Left lung (tissue), 10 donors: ENCODE measurements around the gene HRH3. TPM values are rescaled to one million over a fixed set of nuclear protein-coding genes. Genes with fewer than 3 reads are reported as not detected.

Experiments
- ATAC-seq: fragments of 200-7000 bp; cut with Tn5 transposase; one replicate; pipeline ENCODE4 v1.9.1; 2020; ENCODE audit warnings: moderate library complexity
- DNase-seq, 4 donors: peaks; one replicate each; pipeline ENCODE4 v3.0.0-alpha.2; 2013 to 2020
- H3K27ac ChIP-seq, 2 donors: fragments of 200-600 bp; sonication (generic) in 1 of 2; one replicate each; pipeline versions ENCODE4 v1.5.0 to v1.8.0; 2020 to 2021
- H3K27me3 ChIP-seq, 2 donors: fragments of 200-600 bp; sonication (generic) in 1 of 2; one replicate each; pipeline versions ENCODE4 v1.5.0 to v1.8.0; 2020 to 2021
- H3K36me3 ChIP-seq, 2 donors: fragments of 200-600 bp; sonication (generic) in 1 of 2; one replicate each; pipeline versions ENCODE4 v1.5.0 to v1.8.0; 2020 to 2021
- H3K4me1 ChIP-seq, 2 donors: fragments of 200-600 bp; one replicate each; pipeline ENCODE4 v1.8.0; 2021
- H3K4me3 ChIP-seq, 2 donors: fragments of 200-600 bp; sonication (generic) in 1 of 2; one replicate each; pipeline versions ENCODE4 v1.5.0 to v1.8.0; 2020 to 2021; ENCODE audit warnings: mild to moderate bottlenecking in 1 of 2
- H3K9me3 ChIP-seq, 2 donors: fragments of 200-600 bp; sonication (generic) in 1 of 2; one replicate each; pipeline versions ENCODE4 v1.5.0 to v1.8.0; 2020 to 2021
- CTCF ChIP-seq, 2 donors: fragments of 200-600 bp; sonication (generic) in 1 of 2; IDR thresholded peaks; one replicate each; pipeline versions ENCODE4 v1.5.0 to v1.8.0; 2021; ENCODE audit warnings: antibody characterized with exemption in 2 of 2
- intact Hi-C, 2 donors: fragments of 100-400 bp; cut with DNase I; formaldehyde crosslinking; loops; one replicate each; pipeline versions ENCODE4 v1.11.2 to v1.14.2; 2022
- polyA plus RNA-seq, 6 donors: library from polyadenylated mRNA; unstranded; fragments of 120-200 nt; gene quantifications; one replicate each; pipeline ENCODE4 v1.2.1, GENCODE V29; 2013; ENCODE audit not compliant: insufficient read length in 6 of 6
- total RNA-seq, 2 donors: library from RNA; stranded (reverse); fragmentation: NEBNext Ultra II Directional; extraction: Animal tissue kit (Norgen Biotek cat#: 25700); gene quantifications; one replicate each; pipeline ENCODE4 v1.2.1, GENCODE V29; 2021
- donor health status: DM: no; HTN: yes; CAD: no.
- donor health status: DM: no; HTN: no; CAD: no.

Gene HRH3
- total and polyA plus RNA-seq, 8 donors, result not detected

DNA sequence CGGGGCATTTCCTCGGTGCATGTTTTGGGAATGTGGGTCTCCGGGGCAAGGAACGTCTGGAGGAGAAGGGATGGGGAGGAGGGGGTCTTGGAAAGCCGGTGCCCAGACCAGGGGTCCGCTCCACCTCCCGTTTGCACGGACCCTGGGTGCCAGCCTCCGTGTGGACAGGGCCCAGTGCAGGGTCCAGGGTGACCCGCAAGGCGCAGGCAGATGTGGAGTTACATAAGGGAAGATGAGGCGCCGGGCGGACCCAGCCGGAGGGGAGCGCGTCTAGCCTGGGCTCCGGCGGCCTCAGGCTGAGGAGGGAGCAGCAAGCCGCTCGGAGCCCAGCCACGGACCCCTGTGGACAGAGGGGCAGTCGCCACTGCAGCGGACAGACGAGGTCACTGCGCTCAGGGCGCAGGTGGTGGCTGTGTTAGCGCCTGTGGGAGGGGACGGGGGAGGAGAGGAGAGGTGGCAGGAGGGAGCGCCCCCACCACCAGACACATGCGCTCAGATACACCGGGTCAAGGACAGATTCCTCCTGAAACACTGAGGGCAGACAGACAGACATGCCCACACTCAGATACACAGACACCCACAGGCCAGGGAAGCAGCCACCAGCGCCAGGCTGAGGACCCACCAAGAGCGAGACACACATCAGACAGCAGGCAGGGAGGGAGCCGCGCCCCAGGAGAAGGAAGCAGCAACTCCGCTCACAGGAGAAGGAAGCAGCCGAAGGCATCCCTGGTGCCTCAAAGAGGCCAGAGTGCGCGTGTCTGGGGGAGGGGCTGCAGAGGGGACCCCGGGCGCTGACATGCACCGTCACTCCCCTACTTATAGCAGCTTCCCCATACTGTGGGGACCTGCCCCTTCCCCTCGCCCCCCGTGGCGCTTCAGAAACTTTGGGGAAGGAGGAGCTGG is 839 bp upstream of the HRH3 start:
- no peak for TF ChIP-seq CTCF (IDR thresholded peaks at IDR 0.05)
- DNase-seq, result peak in 1 of 4 donors; percentile 74
- H3K36me3 ChIP-seq, result no peaks in the 10 kb centered on the region
- intact Hi-C loops, result no loop called here
- peaks cover 46 to 99% of the 10 kb centered on the region in 2 donors for H3K27me3 ChIP-seq
- no peak for ATAC-seq
- no peak overlapping the region for H3K4me3 ChIP-seq
- no peaks in the 10 kb centered on the region for H3K9me3 ChIP-seq
- peaks cover 5 to 11% of the 10 kb centered on the region in 2 donors for H3K4me1 ChIP-seq
- H3K27ac ChIP-seq, result no peak overlapping the region

- intact Hi-C loops, result no loop called here
- no peak for TF ChIP-seq CTCF (IDR thresholded peaks at IDR 0.05)
- H3K9me3 ChIP-seq, result no peaks in the 10 kb centered on the region
- ATAC-seq (no peak), DNase-seq (peak in 1 of 4 donors; percentile 72)
- no peaks in the 10 kb centered on the region for H3K36me3 ChIP-seq
- H3K27me3 ChIP-seq, result peaks cover 46 to 99% of the 10 kb centered on the region in 2 donors
- H3K4me1 ChIP-seq, result peaks cover 5 to 11% of the 10 kb centered on the region in 2 donors
- H3K4me3 ChIP-seq, result no peak overlapping the region
- no peak overlapping the region for H3K27ac ChIP-seq
These were observed 732 bp downstream of the HRH3 start for GRCh38 chr20:62219101-62219991.

DNA sequence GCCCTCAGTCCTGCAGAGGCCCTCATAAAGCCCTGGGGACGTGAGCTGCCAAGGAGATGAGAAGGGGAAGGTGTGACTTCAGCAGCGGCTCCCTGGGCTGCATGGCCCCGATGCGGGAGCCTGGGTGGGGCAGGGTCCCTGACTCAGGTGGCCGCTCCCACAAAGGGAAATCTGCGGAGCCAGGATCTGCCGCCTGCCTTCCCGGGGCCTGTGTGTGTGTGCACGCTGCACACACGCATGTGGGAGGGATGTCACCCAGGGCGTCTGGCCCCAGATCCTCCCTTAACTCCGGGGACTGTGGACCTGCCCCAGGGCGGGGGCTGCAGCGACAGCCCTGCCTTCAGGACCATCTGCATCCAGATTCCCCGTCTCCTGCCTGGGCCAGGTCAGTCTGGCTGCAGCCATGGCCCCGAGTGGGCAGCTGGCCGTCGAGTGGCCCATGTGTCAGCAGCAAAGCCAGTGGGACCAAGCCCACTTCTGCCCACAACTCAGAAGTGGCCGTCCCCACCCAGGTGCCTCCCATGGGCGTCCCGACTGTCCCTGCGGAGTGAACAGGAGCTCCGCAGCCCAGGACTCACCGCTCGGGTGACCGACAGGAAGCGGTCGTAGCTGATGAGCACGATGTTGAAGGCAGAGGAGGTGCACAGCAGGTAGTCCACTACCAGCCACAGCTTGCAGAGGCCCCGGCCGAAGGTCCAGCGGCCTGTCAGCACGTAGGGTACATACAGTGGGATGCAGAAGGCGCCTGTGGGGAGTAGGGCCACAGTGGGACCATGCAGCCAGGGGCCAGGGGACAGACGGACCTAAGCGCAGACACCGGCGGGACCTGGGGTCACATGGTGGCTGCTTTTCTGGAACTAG is 1.9 kb downstream of the HRH3 start:
- no peak for TF ChIP-seq CTCF (IDR thresholded peaks at IDR 0.05)
- Histone ChIP-seq H3K4me3 (no peak overlapping the region), H3K36me3 (no peaks in the 10 kb centered on the region), H3K27me3 (peaks cover 46 to 95% of the 10 kb centered on the region in 2 donors), H3K4me1 (peaks cover 5 to 11% of the 10 kb centered on the region in 2 donors), H3K27ac (no peak overlapping the region), H3K9me3 (no peaks in the 10 kb centered on the region)
- intact Hi-C loops, result no loop called here
- ATAC-seq (no peak), DNase-seq (peak in 1 of 4 donors; percentile 73)

GRCh38 chr20:62216636-62217566 is 3.2 kb downstream of the HRH3 start:
- TF ChIP-seq CTCF (IDR thresholded peaks at IDR 0.05), result no peak
- H3K4me1 ChIP-seq, result peaks cover 5 to 11% of the 10 kb centered on the region in 2 donors
- H3K27me3 ChIP-seq, result peaks cover 39 to 90% of the 10 kb centered on the region in 2 donors
- H3K27ac ChIP-seq, result no peak overlapping the region
- DNase-seq, result peak in 1 of 4 donors; percentile 56
- no peaks in the 10 kb centered on the region for H3K9me3 ChIP-seq
- no peaks in the 10 kb centered on the region for H3K36me3 ChIP-seq
- no peak overlapping the region for H3K4me3 ChIP-seq
- intact Hi-C loops, result no loop called here
- no peak for ATAC-seq
